UCSD-AML1 (cell line): ENCODE data around the gene PDCD1.

Experiments used
- DNase-seq: peaks from one replicate; lab custom pipeline; 2025; ENCODE audit not compliant: unreplicated experiment; lab: John Stamatoyannopoulos, UW

The PDCD1 gene

DNA sequence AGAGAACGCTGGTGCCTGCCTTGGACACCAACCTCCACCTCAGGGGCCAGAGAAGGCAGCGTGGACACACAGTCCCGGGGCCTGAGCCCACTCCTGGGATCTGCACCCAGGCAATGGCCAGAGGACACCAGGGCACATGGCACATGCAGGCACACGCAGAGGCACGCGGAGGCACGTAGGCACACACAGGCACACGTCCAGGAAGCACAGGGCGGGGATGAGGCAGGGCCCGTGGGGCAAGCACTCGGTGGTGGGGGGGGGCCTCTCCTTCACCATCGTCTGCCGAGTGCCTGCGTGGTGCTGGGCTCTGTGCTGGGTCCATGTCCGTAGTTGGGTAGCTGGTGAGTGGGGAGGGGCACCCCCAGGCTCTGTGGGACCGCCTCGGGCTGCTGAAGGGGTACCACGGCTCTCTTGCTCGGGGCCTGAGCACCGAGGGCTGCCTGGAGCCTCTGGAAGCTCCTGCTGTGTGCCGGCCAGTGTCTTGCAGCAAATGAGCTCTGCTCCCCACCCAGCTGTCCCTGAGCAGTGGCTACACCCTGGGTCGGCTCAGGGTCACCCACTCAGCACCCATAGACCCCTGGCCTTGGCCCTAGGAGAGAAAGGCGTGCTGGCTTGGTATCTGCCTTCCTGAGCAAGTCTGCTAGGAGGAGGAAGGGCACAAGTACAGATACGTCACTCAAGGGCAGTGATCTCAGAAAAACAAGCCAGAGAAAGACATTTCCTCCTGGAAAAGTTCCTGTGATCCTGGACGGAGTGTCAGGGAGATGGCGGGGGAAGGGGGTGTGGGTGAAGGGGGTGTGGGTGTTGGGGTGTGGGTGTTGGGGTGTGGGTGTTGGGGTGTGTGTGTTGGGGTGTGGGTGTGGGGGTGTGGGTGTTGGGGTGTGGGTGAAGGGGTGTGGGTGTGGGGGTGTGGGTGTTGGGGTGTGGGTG is 37.3 kb upstream of the PDCD1 start:
- DNase-seq: no peak

DNA sequence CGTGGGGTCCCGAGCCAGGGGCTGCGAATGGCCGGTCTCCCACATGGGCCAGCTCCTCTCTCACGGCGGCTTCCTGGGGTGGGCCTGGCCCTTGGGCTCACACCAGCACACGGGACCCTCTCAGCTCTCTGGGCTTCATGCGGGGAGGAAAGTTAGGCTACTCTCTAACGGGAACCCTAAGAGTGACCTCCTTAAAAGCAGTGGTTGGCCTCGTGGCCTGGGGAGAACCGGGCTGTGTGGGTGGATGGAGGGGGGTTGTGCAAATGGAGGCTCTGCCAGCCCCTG is 36.7 kb upstream of the PDCD1 start:
- DNase-seq: no peak

DNA sequence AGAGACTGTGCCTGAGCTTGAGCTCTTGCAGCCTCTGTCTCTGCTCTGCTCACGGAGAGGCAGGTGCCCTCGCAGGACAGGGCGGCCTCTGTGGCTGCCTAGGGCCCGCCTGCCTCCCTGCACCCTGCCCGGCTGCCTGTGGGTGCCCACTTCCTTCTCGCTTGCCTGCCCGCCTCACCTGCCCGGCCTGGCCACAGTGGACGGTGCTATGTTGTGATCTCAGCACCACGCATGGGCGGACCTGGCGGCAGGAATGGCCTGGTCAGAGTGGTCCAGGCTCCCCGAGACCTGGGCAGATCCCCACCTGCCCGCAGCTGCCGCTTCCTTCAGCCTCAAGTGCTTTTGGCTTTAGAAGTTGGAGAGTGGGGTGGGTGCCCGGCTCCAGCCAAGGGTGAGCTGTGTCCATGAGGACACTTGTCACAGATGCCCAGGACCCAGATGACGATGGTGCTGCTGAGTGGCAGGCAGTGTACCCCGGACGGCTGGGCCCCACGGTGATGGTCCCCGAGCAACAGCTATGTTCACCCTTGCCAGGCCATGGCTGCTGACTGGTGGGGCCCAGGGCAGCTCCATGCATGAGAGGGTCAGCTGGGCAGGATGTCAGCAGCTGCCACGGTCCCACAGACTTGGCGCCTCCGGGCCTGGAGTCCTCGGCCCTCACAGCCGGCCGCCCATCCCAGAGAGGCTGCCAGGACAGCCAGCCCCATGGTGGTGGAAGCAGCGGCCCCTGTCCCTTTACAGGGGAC is 36.2 kb upstream of the PDCD1 start:
- no peak for DNase-seq

DNA sequence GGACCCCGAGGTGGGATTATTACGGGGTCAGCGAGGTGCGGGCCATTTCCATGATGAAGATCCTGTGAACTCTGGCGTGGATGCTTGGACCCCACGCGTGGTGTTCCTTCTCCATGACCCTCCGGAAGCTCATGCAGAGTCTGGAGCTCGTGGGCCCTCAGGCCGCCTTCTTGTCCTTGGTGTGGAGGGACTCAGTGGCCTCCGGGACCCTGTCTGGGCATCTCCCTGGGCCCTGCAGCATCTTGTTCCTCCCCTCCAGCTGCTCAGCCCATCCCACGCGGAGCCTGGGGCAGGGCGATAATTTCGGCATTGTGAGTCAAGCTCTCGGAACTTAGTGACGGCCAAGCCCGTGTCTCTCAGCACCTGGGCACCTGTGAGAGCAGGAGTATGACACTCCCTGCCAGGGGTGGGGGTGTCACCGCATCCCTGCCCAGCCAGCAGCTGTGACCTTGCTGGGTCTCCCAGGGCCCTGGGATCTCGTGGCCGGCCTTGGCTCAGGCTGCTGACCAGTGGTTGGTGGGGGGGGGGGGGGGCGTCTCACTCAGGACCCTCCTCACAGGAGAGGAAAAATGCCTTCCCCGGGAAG is 35.5 kb upstream of the PDCD1 start:
- DNase-seq: no peak

DNA sequence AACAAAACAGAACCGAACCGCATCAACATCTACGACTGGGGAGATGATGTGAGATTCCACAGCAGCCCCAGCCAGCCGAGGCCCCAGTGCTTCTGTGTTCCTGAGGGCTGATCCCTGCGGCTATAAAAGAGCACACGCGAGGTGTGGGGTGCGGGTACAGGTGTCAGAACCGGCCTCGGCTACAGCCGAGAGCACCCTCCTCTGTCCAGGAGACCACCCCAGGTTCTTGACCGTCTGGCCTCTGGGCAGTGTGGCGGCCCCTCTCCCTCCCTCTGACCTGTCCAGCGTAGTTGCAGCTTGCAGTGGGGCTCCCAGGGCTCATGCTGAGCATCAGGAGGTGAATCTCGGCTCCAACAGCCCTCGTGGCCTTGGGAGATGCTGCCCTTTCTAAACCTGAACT is 34.6 kb upstream of the PDCD1 start:
- no peak for DNase-seq

DNA sequence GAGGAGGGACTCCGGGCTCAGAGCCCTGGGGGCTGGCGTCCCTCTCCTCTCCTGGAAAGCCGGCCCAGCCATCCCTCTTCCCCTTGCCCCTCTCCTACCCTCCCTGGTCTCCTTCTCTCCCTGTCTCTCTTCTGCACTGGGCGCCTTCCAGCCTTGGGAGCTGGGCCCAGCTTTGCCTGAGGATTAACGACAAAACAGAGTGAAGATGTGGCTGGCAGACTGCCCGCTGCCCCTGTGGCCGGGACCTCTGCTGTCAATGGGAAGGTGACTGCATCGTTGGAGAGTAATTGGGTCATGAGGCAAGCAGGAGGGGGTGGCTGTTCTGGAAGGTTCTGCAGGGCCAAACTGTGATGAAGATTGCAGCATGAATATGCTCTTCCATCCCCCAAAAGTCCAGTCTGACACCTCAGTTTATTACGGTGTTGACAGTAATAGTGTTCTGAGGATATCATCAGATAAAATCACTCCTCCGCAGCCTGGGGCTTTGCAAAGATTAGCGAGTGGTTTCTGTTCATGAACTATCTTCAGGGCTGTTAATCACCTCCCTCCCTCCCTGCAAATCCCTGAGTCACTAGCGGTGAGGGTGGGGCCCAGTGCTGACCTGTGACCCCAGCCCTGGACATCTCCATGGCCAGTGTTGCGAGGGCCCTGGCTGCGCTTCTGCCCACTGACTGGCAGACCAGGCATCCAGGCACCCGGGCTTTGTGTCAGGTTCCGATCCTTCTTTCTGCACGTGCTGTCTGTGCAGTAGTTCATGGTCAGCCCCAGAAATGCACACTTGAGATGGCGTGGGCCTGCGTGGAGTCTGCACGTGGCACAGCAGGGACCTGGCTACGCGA is 33.8 kb upstream of the PDCD1 start:
- DNase-seq: no peak

DNA sequence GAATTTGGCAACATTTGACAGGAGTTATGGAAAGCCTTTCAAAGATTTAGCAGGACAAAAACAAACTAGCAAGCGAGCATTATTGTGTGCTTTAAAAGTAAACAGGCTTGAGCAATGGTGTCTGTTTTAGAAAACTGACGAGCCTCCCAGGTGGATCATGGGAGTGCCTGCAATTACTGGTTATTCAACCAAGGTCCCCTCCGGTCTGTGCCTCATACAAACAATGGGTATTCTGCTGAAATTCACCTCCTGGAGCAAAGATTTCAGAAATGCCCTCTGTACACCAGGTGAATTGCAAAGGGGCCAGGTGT is 33.2 kb upstream of the PDCD1 start:
- DNase-seq: no peak

DNA sequence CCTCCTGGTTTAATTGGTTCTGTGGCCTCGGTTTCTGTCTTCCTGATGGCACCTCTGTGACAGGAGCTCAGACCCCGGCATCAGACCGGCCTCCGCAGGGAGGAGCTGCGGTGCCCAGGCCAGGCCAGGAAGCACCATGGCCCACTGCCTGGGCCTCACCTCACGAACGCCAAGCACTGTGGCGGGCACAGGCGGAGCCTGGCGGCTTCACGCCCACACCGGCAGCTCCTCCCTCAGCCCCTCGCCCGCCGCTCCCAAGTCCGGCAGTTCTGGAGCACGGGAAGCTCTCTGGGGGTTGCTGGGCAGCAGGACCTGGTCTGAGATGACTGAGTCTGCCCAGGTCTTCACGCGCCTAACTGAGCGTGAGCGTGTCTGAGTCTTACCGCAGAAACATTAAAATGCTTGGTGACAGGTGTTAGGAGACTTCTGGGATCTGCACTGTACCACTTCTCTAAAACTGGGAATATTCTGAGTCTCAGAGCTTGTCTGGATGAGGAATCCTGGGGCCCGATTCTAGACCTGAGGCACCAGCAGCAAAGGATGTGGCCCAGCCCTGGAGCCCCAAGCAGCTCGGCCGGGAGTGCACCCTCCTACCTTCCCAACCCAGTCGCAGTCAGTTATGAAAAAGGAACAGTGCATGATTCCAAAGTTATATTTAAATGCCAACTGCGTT is 32.8 kb upstream of the PDCD1 start:
- no peak for DNase-seq

DNA sequence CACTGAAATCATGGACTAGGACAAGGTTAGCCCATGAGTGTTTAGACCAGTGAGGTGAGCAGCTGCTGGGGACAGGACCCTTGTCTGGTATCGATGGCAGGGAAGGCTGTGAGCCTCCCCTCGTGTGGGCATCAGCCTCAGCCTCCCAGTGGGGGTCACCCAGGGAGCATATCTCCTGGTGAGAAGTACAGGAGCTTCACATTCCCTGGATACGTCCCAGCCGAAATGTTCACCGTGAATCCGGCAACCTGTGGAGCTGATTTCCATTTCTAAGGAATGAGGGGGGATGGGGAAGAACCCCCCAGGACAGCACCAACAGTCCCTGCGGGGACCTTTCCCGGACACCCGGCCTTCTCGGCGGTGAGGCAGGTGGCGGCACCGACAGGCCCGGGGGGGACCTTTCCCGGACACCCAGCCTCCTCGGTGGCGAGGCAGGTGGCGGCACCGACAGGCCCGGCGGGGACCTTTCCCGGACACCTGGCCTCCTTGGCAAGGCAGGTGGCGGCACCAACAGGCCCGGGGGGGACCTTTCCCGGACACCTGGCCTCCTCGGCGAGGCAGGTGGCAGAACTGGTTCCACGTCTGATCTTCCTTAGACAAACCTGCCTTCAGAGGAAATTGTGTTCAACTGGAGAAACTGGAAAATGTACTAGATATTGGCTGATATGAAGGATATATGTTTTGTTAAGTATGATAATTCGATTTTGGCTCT is 32.0 kb upstream of the PDCD1 start:
- no peak for DNase-seq

DNA sequence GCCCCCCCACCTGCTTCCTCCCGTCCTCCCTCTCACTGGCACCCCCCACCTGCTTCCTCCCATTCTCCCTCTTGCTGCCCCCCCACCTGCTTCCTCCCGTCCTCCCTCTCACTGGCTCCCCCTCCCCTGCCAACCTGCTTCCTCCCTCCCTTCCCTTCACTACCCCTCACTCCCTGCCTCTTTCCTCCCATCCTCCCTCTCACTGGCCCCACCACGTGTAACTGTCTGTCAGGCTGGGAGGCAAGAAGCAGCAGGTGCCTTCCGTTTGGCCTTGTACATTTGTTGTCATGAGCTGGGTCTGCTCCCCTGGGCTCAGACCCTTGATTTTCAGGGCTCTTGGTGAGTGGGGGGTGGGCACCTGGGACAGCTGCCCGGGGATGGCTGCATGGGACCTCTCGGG is 29.9 kb upstream of the PDCD1 start:
- peak; percentile 58 for DNase-seq

DNA sequence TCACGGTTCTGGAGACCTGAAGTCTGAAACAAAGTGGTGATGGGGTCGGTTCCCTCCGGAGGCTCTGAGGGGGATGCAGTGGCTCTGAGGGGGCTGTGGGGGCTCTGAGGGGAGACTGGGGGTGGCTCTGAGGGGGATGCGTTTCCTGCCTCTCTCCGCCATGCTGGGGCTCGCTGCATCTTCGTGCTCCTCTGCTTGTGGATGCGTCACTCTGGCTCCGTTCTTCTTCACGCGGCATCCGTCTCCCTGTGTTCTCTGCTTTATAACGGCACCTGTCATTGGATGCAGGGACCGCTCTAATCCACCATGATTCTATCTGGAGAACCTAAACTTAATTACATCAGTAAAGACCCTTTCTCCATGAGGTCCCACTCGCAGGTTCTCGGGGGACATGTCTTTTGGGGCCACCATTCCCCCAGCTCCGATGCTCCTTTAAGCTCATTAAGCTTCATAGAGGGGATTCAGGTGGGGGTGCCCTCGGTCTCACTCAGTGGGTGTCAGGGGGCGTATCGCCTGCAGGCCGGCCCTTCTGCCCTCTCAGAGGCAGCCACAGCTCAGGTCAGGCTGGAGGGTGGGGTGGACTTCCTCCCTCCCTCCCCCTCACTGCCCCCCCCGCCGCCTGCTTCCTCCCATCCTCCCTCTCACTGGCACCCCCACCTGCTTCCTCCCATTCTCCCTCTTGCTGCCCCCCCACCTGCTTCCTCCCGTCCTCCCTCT is 29.3 kb upstream of the PDCD1 start:
- peak; percentile 43 for DNase-seq

DNA sequence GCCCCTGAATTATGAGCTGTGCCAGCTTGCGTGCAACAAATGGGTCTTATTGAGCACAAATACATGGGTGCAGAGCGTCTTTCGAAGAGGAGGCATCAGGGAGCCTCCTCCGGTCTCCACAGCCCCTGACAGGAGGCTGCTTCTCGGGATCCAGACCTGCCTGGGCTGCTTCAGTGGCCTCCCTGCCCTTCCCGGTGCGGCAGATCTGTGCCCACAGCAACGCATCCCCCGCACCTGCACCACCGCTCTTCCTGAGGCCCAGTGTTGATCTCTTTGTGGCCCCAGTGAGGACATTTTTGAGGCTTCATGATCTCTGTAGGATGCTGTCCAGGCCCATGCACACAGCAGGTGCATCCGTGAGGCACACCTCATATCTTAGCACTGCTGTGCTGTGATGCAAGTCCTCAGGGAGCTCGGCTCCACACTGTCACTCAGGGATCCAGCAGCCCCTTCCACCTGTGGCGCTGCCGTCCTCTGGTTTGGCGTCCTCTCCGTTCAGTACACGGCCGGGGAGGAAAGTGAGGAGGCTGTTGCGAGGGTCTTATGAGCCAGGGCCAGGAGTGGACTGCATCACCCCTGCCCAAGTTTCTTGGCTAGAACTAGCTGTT is 28.2 kb upstream of the PDCD1 start:
- DNase-seq: no peak

DNA sequence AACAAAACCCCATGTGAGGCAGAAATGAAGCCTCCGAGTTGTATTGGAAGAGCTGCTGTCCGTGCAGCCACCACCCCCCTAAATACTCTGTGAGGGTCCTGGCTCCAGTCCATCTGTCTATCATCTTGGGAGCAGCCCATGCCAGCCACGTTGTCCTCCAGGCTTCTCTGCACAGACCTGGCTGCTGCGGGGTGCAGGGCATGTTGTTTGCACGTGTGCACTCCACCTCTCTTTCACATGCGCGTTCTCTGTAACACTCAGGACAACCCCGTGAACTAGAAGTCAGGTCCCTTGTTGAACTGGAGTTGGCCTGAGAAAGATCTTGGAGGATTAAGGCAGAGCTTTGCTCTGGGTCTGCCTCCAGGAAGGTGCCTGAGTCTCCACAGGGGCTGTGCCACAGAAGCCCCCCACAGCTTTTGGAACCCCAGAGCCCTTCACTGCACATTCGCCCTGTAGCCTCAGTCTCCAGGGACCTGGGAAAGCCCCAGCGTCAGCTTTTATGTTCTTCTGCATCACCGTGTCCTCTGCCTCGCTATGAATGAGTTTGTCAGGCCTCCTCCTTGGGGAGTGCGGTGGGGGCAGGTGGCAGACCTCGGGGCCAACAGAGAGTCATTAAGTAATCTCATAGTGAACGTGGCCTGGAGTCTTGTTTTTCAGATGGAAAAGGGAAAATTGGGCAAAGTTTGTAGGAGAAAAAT is 27.4 kb upstream of the PDCD1 start:
- DNase-seq: no peak

DNA sequence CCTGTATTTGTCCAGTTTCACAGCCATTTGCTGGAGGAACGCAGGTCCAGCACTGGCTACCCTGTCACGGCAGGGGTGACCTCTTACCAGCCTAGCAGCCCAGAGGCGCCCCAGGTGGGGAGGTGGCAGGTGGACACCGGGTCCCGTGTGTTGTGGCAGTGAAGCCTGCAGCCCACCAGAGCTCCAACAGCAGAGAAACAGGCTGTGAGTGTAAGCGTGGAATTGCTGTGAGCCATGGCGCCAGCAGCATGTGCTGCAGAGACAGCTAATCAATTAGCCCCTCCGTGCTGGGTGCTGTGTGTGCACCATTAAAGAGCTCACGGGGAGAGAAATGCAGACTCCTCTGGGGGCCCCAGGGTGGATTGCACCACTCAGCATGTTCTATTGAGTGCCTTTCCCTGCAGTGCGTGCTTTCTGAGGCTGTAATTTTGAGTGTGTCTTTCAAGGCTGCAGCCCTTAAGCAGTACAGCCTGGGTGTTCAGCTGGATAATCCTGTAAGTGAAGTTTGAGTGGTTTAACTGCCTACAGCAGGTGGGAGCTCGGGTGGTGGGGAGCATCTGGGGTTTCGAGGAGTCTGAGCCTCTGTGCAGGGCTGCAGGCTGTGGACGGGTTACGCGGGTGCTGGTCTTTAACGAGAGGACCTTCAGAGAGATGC is 26.7 kb upstream of the PDCD1 start:
- DNase-seq: no peak

DNA sequence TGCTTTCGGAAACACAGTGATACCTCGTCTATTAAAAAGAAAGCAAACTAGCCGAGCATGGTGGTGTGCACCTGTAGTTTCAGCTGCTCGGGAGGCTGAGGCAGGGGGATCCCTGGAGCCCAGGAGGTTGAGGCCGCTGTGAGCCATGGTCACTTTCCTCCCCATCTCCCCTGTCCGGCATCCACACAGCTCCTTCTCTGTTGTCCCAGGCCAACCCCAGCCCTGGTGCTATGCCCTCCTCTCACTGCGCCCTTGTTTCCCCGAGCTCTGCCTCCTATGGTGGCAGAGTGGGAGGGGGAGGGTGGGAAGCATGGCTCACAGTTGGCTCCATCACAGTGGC is 26.2 kb upstream of the PDCD1 start:
- no peak for DNase-seq

DNA sequence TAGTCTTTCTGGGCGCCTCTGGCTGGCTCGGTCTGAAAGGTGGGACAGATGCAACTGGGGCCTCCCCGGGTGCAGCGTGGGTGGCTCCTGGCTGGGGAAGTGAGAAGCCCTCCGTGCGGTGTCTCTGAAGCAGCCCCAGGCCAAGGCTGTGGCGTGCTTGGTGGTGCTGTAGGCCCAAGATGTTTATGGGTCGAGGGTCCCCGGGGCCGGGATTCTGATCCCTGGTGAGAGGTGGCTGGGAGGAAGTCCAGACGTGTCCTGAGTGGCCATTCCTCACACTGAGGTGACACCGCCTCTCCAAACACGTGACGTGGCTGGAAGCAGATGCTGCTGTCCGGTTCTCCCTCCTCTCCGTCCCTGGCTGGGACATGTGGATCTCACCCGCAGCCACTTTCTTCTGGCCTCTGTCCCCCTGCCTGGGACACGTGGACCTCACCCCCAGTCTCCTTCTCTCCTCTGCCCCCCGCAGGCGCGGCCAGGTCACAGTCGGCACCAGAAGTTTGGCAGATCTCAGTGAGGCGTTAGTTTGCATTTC is 23.5 kb upstream of the PDCD1 start:
- peak; percentile 76 for DNase-seq

DNA sequence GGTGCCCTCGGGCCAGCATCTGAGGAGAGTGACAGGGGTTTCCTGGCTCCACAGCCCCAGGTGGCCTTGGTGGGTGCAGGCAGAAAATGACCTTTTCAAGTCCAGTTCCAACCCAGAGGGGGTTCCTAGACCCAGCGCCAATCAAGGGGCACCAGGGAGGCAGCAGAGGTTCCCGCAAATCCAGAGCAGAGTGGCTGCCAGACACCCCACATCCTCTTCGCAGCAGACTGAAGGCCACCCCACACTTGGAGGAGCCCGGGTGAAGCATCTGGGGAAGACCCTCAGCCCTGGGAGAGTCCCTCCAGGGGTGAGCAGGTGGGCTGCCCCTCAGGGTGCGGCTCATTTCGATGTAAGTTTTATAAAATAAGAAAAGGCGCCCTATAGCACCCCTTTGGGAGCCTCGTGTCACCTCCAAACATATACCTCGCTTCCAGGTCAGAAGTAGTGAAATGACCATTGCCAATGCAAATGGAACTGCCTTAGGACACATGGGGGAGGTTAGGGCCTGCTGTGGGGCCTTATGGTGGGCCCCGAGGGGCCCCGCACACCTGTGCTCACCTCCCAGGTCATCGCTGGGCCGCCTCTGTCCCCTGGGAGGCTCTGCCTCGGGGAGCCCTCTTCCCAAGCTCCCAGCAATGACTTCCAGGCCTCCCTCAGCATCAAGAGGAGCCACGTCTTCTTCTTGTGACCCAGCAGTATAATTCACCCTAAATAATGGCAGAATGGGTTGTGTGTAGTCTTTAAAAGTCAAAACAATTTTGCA is 21.8 kb upstream of the PDCD1 start:
- no peak for DNase-seq
